Measurements from ENCODE around the gene DECR2. TPM values are rescaled to one million over a fixed set of nuclear protein-coding genes. Genes with fewer than 3 reads are reported as not detected.

DECR2 gene
- total and polyA plus RNA-seq, 9 of the 15 experiments (the other 6 are each of a cell fraction or from before 2014, with no cell fraction given), result 1.0 to 31.9 (median 10.3) TPM

GRCh38 chr16:381012-381788 is 20.5 kb upstream of the DECR2 start (continued):
- TF ChIP-seq YY1 (IDR thresholded peaks at IDR 0.05; ENCODE audit: borderline replicate concordance in 1 of 3, control insufficient read depth in 1 of 3, extremely low read depth in 1 of 3, insufficient read depth in 3 of 3, insufficient read length in 1 of 3, insufficient replicate concordance in 2 of 3, low read depth in 1 of 3, low read length in 2 of 3), result peak in 1 of 3 experiments; percentile 63
- TF ChIP-seq ZNF280B (CRISPR knock-in tag; IDR thresholded peaks at IDR 0.05), result no peak
- TF ChIP-seq ZBTB11 (CRISPR knock-in tag; IDR thresholded peaks at IDR 0.05), result 0 out of 6 replicates have a peak, but pooled peaks of 1 of the 3 experiments have one; percentile 22
- TF ChIP-seq TCF3 (CRISPR knock-in tag; IDR thresholded peaks at IDR 0.05), result no peak
- no peak for TF ChIP-seq ZNF239 (CRISPR knock-in tag; IDR thresholded peaks at IDR 0.05)
- TF ChIP-seq POLR2B (IDR thresholded peaks at IDR 0.05; ENCODE audit: low read depth, partially characterized antibody), result no peak
- no peak for TF ChIP-seq ZNF197 (CRISPR knock-in tag; IDR thresholded peaks at IDR 0.05; ENCODE audit: low read depth)
- TF ChIP-seq RBM14 (IDR thresholded peaks at IDR 0.05; ENCODE audit: borderline replicate concordance, insufficient read depth, low read depth, low read length), result no peak
- TF ChIP-seq ARID4B (CRISPR knock-in tag; IDR thresholded peaks at IDR 0.05), result peak; percentile 39
- TF ChIP-seq NBN (IDR thresholded peaks at IDR 0.05; ENCODE audit: low read depth), result no peak
- TF ChIP-seq GABPB1 (CRISPR knock-in tag; IDR thresholded peaks at IDR 0.05), result 0 out of 2 replicates have a peak, but pooled peaks have one; percentile 13
- TF ChIP-seq HINFP (tag; conservative IDR thresholded peaks at IDR 0.05; ENCODE audit: low read depth), result no peak
- TF ChIP-seq MCM5 (IDR thresholded peaks at IDR 0.05; ENCODE audit: low read depth), result no peak

Measured in K562 (cell line).